Upper lobe of left lung (tissue), 6 donors: ENCODE results near the gene FAM169A. TPM values are rescaled to one million over a fixed set of nuclear protein-coding genes. Genes with fewer than 3 reads are reported as not detected.
"Not testable (repeated sequence)": the region's sequence is repeated elsewhere in the genome, so short reads cannot be mapped to it uniquely, and the experiment has no call there.

Experiments used
- ATAC-seq, 2 donors: fragments of 200-7000 bp; cut with Tn5 transposase; one replicate each; pipeline ENCODE4 v1.9.1; 2022; ENCODE audit warnings: mild to moderate bottlenecking in 2 of 2, moderate library complexity in 2 of 2; ENCODE audit not compliant: low FRiP score in 2 of 2
- DNase-seq, 2 donors: peaks; one replicate each; pipeline ENCODE4 v3.0.0-alpha.2; 2019 to 2020
- H3K27ac ChIP-seq, 4 donors: fragments of 200-600 bp; sonication (generic); one replicate each; pipeline ENCODE4 v1.5.1; 2016 to 2019
- H3K27me3 ChIP-seq, 4 donors: fragments of 200-600 bp; sonication (generic); one replicate each; pipeline ENCODE4 v1.5.1; 2017 to 2019
- H3K36me3 ChIP-seq, 4 donors: fragments of 200-600 bp; sonication (generic); one replicate each; pipeline ENCODE4 v1.5.1; 2016 to 2019
- H3K4me1 ChIP-seq, 4 donors: fragments of 200-600 bp; sonication (generic); one replicate each; pipeline ENCODE4 v1.5.1; 2018 to 2019
- H3K4me3 ChIP-seq, 4 donors: fragments of 200-600 bp; sonication (generic); one replicate each; pipeline ENCODE4 v1.5.1; 2017 to 2019; ENCODE audit warnings: mild to moderate bottlenecking in 2 of 4, moderate library complexity in 1 of 4
- H3K9me3 ChIP-seq, 4 donors: fragments of 200-600 bp; sonication (generic); one replicate each; pipeline ENCODE4 v1.5.1; 2018 to 2019
- CTCF ChIP-seq, 6 experiments: fragments of 450-650 bp in 4 of 6; fragments of 200-600 bp in 2 of 6; sonication (generic) in 2 of 6; IDR thresholded peaks; one replicate each; pipeline ENCODE4 v1.5.1; 2016 to 2019; ENCODE audit warnings: antibody characterized with exemption in 6 of 6
- EP300 ChIP-seq, 4 donors: sonication (generic); formaldehyde crosslinking; IDR thresholded peaks; one replicate each; pipeline ENCODE4 v1.5.1; 2017; ENCODE audit warnings: antibody characterized with exemption in 4 of 4, control low read depth in 2 of 4
- POLR2A ChIP-seq, 4 donors: fragments of 450-650 bp; IDR thresholded peaks; one replicate each; pipeline ENCODE4 v1.5.1; 2016 to 2017; ENCODE audit warnings: antibody characterized with exemption in 4 of 4, mild to moderate bottlenecking in 2 of 4
- POLR2AphosphoS5 ChIP-seq, 2 donors: sonication (generic); formaldehyde crosslinking; IDR thresholded peaks; one replicate each; pipeline ENCODE4 v1.5.1; 2017; ENCODE audit warnings: antibody characterized with exemption in 2 of 2
- WGBS, 2 donors: methylation state at CpG; one replicate each; pipeline ENCODE4 v1.1.5; 2017 to 2018; 5-methylcytosine and 5-hydroxymethylcytosine counted together
- total RNA-seq, 6 donors: library from RNA; depleted of rRNA in 4 of 6; stranded (reverse); fragments of >200 nt in 4 of 6; gene quantifications; one replicate each; pipeline versions ENCODE4 v1.1.0 to v1.2.1, GENCODE V29; 2016 to 2021
- donor health status: DM: no; HTN: no; CAD: no; lungs with moderate emphysema.
- donor health status: DM: no; HTN: yes; CAD: no; lungs with severe emphysema.

Gene FAM169A
- total RNA-seq, 6 donors from 2014 or later = 0.11 to 1.4 (median 1.1) TPM

- Histone ChIP-seq H3K36me3 (no peaks in the 10 kb centered on the region), H3K27ac (no peak overlapping the region), H3K27me3 (peaks cover 0 to 22% (median 10%) of the 10 kb centered on the region in 4 donors), H3K9me3 (no peaks in the 10 kb centered on the region), H3K4me1 (peaks cover 11 to 23% (median 15%) of the 10 kb centered on the region in 4 donors), H3K4me3 (no peak overlapping the region)
- DNase-seq (no peak), ATAC-seq (no peak)
- TF ChIP-seq POLR2A (IDR thresholded peaks at IDR 0.05) = no peak
- TF ChIP-seq CTCF (IDR thresholded peaks at IDR 0.05) = no peak
- TF ChIP-seq EP300 (IDR thresholded peaks at IDR 0.05) = no peak
- no peak for TF ChIP-seq POLR2AphosphoS5 (IDR thresholded peaks at IDR 0.05)
- 88 to 90% methylated on average over 2 of the region's 2 CpGs for WGBS, 2 donors
Measured at GRCh38 chr5:74862221-74862620, 4.0 kb downstream of the FAM169A start.

GRCh38 chr5:74856975-74857374 lies 9.2 kb downstream of the FAM169A start:
- WGBS, 2 donors = 88 to 93% methylated on average over 7 of the region's 7 CpGs
- not testable (repeated sequence) for H3K36me3 ChIP-seq, H3K27me3 ChIP-seq, H3K4me1 ChIP-seq, H3K27ac ChIP-seq, H3K9me3 ChIP-seq, ATAC-seq, DNase-seq, H3K4me3 ChIP-seq

- Histone ChIP-seq H3K27me3 (no peaks in the 10 kb centered on the region), H3K27ac (no peak overlapping the region), H3K4me3 (no peak overlapping the region), H3K9me3 (no peaks in the 10 kb centered on the region), H3K4me1 (peaks cover 0 to 4% (median 0%) of the 10 kb centered on the region in 4 donors), H3K36me3 (no peaks in the 10 kb centered on the region)
- DNase-seq = no peak
- 95 to 97% methylated on average over 2 of the region's 2 CpGs for WGBS, 2 donors
- ATAC-seq = no peak
- TF ChIP-seq EP300 (IDR thresholded peaks at IDR 0.05) (no peak), POLR2AphosphoS5 (IDR thresholded peaks at IDR 0.05) (no peak)
Measured at GRCh38 chr5:74853256-74853655, 12.9 kb downstream of the FAM169A start.

GRCh38 chr5:74851684-74852353 lies 14.4 kb downstream of the FAM169A start:
- peak in 1 of 2 donors; percentile 43 for ATAC-seq
- no peaks in the 10 kb centered on the region for H3K27me3 ChIP-seq
- H3K36me3 ChIP-seq = no peaks in the 10 kb centered on the region
- 47 to 55% methylated on average over 4 of the region's 4 CpGs for WGBS, 2 donors
- H3K27ac ChIP-seq = no peak overlapping the region
- no peak for TF ChIP-seq EP300 (IDR thresholded peaks at IDR 0.05)
- no peak for TF ChIP-seq POLR2AphosphoS5 (IDR thresholded peaks at IDR 0.05)
- no peak for TF ChIP-seq CTCF (IDR thresholded peaks at IDR 0.05)
- TF ChIP-seq POLR2A (IDR thresholded peaks at IDR 0.05) = no peak
- no peak overlapping the region for H3K4me3 ChIP-seq
- H3K9me3 ChIP-seq = no peaks in the 10 kb centered on the region
- peaks cover 0 to 4% (median 0%) of the 10 kb centered on the region in 4 donors for H3K4me1 ChIP-seq
- no peak for DNase-seq

GRCh38 chr5:74850789-74851425 lies 15.3 kb downstream of the FAM169A start:
- H3K27me3 ChIP-seq = no peaks in the 10 kb centered on the region
- H3K4me3 ChIP-seq = no peak overlapping the region
- WGBS, 2 donors = 71 to 79% methylated on average over 4 of the region's 4 CpGs
- peaks cover 0 to 4% (median 0%) of the 10 kb centered on the region in 4 donors for H3K4me1 ChIP-seq
- H3K36me3 ChIP-seq = no peaks in the 10 kb centered on the region
- DNase-seq (no peak), ATAC-seq (no peak)
- no peak overlapping the region for H3K27ac ChIP-seq
- H3K9me3 ChIP-seq = no peaks in the 10 kb centered on the region
- TF ChIP-seq POLR2A (IDR thresholded peaks at IDR 0.05) (no peak), POLR2AphosphoS5 (IDR thresholded peaks at IDR 0.05) (no peak), EP300 (IDR thresholded peaks at IDR 0.05) (no peak), CTCF (IDR thresholded peaks at IDR 0.05) (no peak)
